Measurements from ENCODE around the gene LRRC74A.

Gene LRRC74A

DNA sequence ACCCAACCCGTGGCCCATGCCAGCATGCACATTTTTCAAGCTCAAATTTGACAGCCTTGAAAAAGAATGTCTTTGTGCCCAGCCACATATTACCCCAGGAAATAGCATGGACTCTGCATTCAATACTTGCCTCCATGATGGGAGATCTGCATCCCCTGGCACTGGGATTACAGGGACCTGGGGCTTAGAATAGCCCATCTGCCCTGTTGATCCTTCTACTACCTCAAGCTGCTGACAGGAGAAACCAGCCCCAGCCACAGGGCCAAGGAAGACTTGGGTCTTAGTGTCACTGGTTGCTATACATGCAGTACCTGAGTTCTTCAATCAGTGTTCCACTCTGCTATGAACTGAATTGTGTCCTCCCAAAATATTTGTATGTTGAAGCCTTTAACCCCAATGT, 85.3 kb downstream of the LRRC74A start:
- TF ChIP-seq SIN3A (IDR thresholded peaks at IDR 0.05; ENCODE audit: borderline replicate concordance, insufficient read depth, low read length) (no peak), FOXP2 (optimal IDR thresholded peaks at IDR 0.05; ENCODE audit: borderline replicate concordance, extremely low read depth, extremely low read length, insufficient read depth) (no peak), TAF1 (IDR thresholded peaks at IDR 0.05; ENCODE audit: borderline replicate concordance, insufficient read depth, low read length) (no peak), POLR2AphosphoS5 (IDR thresholded peaks at IDR 0.05; ENCODE audit: low read depth, low read length) (no peak)
- TF ChIP-seq, protein P1, sequence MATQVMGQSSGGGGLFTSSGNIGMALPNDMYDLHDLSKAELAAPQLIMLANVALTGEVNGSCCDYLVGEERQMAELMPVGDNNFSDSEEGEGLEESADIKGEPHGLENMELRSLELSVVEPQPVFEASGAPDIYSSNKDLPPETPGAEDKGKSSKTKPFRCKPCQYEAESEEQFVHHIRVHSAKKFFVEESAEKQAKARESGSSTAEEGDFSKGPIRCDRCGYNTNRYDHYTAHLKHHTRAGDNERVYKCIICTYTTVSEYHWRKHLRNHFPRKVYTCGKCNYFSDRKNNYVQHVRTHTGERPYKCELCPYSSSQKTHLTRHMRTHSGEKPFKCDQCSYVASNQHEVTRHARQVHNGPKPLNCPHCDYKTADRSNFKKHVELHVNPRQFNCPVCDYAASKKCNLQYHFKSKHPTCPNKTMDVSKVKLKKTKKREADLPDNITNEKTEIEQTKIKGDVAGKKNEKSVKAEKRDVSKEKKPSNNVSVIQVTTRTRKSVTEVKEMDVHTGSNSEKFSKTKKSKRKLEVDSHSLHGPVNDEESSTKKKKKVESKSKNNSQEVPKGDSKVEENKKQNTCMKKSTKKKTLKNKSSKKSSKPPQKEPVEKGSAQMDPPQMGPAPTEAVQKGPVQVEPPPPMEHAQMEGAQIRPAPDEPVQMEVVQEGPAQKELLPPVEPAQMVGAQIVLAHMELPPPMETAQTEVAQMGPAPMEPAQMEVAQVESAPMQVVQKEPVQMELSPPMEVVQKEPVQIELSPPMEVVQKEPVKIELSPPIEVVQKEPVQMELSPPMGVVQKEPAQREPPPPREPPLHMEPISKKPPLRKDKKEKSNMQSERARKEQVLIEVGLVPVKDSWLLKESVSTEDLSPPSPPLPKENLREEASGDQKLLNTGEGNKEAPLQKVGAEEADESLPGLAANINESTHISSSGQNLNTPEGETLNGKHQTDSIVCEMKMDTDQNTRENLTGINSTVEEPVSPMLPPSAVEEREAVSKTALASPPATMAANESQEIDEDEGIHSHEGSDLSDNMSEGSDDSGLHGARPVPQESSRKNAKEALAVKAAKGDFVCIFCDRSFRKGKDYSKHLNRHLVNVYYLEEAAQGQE (IDR thresholded peaks at IDR 0.05; ENCODE audit: insufficient read depth in 1 of 2, low read depth in 2 of 2, low read length in 2 of 2), result no peak

GRCh38 chr14:76916040-76916715, 90.0 kb downstream of the LRRC74A start:
- no peak for TF ChIP-seq POLR2AphosphoS5 (IDR thresholded peaks at IDR 0.05; ENCODE audit: low read depth, low read length)
- TF ChIP-seq, protein P1 (IDR thresholded peaks at IDR 0.05; ENCODE audit: insufficient read depth in 1 of 2, low read depth in 2 of 2, low read length in 2 of 2), result no peak
- no peak for TF ChIP-seq FOXP2 (optimal IDR thresholded peaks at IDR 0.05; ENCODE audit: borderline replicate concordance, extremely low read depth, extremely low read length, insufficient read depth)
- TF ChIP-seq TAF1 (IDR thresholded peaks at IDR 0.05; ENCODE audit: borderline replicate concordance, insufficient read depth, low read length), result no peak
- TF ChIP-seq SIN3A (IDR thresholded peaks at IDR 0.05; ENCODE audit: borderline replicate concordance, insufficient read depth, low read length), result no peak

GRCh38 chr14:76917158-76917596, 91.0 kb downstream of the LRRC74A start:
- no peak for TF ChIP-seq FOXP2 (optimal IDR thresholded peaks at IDR 0.05; ENCODE audit: borderline replicate concordance, extremely low read depth, extremely low read length, insufficient read depth)

GRCh38 chr14:76917745-76918255, 91.6 kb downstream of the LRRC74A start:
- no peak for TF ChIP-seq FOXP2 (optimal IDR thresholded peaks at IDR 0.05; ENCODE audit: borderline replicate concordance, extremely low read depth, extremely low read length, insufficient read depth)

DNA sequence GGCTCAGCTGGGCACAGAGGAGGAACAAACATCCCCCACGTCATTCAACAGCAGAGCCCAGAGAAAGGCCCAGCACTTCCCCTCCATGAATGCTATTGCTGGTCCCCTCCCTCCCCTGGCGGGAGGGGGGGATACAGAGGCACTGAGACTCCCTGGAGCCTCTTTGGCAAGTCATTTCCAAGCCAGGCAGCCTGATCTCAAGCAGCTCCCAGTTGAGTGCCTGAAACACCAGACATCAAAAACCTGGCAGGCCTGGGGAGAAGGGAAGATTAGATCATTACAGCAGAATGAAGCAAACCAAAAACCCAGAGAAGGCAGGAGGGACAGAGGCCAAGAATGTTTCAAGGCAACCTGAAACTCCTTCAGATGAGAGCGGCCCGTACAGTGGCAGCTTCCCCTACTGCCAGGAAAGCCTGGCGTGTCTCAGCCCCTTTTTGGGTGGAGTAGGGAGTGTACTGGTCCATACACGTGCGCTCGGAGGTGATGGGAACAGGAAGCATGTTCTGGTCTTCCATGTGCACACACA, 92.1 kb downstream of the LRRC74A start:
- TF ChIP-seq, protein P1 (IDR thresholded peaks at IDR 0.05; ENCODE audit: insufficient read depth in 1 of 2, low read depth in 2 of 2, low read length in 2 of 2), result no peak
- TF ChIP-seq SIN3A (IDR thresholded peaks at IDR 0.05; ENCODE audit: borderline replicate concordance, insufficient read depth, low read length) (no peak), FOXP2 (optimal IDR thresholded peaks at IDR 0.05; ENCODE audit: borderline replicate concordance, extremely low read depth, extremely low read length, insufficient read depth) (no peak), POLR2AphosphoS5 (IDR thresholded peaks at IDR 0.05; ENCODE audit: low read depth, low read length) (no peak), TAF1 (IDR thresholded peaks at IDR 0.05; ENCODE audit: borderline replicate concordance, insufficient read depth, low read length) (no peak)

DNA sequence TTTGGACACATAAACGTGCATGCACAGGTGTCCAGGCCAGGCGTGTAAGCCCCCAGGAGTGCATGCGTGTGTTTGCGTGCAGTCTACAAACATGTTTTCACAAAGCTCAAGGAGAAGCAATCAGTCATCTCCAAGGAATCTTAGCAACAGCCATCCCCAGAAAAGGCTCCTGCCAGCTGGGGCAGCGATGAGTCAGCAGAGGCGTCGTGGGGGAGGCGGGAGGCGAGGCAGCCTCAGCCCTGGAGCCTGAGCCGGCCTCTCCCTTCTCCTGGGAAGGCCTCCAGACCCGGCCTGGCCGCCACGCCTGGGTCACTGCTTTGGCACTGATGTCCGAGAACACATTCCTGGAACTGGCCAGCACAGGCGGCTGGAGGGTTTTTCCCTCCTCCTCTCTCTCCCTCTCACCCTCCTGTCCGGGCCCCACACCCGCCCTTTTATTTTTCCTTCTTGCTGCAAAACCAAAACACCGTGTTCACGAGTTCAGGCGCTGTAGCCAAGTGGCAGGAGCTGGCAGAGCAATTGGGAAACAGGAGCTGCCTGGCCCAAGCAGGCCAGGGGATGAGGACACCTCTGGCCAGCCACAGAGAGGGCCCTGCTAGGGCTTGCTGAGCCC, 92.7 kb downstream of the LRRC74A start:
- TF ChIP-seq SIN3A (IDR thresholded peaks at IDR 0.05; ENCODE audit: borderline replicate concordance, insufficient read depth, low read length), result peak; percentile 36; the same call in 1 of the 2 replicates
- no peak for TF ChIP-seq POLR2AphosphoS5 (IDR thresholded peaks at IDR 0.05; ENCODE audit: low read depth, low read length)
